HG03139 (cell line): ENCODE results near the gene XKR7.
"Not testable (repeated sequence)": the region's sequence is repeated elsewhere in the genome, so short reads cannot be mapped to it uniquely, and the experiment has no call there.

Source experiments
- ATAC-seq: cut with Tn5 transposase; IDR thresholded peaks from one replicate; pipeline ENCODE4 v1.9.1; 2021; ENCODE audit not compliant: unreplicated experiment

Gene XKR7

DNA sequence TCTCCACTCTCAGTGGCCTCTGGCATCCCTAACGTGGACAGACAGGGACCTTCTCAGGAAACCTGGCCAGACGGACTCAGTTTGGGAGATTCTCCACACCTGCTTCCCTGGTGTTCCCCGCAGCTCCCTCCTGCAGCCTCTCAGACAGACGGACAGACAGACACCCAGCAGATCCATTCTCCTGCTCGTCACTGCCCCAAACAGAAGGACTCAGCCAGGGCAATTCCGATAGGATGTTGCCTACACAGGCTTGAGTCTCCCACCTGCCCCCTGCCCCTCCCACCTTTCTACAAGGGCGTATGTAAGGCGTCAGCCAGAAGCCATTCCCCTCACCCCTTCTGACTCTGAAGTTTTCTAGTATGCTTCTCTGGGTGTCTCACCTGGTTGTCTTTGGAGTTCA is 42.7 kb downstream of the XKR7 start:
- no peak for ATAC-seq

DNA sequence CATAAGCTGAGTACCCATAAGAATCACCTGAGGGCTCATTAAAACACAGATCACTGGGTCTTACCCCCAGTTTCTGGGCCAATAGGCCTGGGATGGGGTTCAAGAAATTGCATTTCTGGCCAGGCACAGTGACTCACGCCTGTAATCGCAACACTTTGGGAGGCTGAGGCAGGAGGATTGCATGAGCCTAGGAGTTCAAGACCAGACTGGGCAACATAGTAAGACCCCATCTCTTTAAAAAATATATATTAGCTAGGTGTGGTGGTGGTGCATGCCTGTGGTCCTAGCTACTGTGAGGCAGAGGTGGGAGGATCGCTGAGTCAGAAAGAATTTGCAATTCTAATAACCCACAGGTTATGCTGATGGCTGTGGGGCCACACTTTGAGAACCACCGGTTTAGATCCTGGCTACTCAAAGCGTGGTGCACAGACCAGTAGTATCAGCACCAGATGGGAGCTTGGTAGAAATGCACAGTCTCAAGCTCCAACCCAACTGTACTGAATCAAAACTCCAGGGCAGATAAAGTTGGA is 44.3 kb downstream of the XKR7 start:
- no peak for ATAC-seq

- ATAC-seq, result no peak
Observed at GRCh38 chr20:32013326-32013725, 45.4 kb downstream of the XKR7 start.

DNA sequence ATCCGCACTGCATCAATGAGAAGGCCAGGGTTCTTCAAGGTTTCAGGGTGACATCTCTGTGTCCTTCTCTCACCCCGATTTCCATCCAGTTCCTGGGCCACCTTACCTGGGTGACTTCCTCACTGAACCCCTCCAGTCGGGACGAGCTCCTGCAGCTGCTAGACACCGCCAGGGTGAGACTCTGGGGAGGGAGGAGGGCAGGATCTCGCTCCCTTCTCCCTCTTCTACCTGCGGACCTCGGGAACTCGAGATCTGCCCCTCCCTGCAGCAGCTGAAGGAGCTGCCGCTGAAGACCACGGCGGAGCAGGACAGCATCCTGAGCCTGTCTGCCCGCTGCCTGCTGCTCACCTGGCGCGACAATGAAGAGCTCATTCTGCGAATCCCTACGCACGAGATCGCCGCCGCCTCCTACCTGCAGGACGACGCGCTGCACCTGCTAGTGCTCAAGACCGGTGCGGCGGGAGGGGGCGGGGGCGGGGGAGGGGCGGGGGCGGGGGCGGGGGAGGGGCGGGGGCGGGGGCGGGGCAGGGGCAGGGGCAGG is 49.8 kb downstream of the XKR7 start:
- no peak for ATAC-seq

DNA sequence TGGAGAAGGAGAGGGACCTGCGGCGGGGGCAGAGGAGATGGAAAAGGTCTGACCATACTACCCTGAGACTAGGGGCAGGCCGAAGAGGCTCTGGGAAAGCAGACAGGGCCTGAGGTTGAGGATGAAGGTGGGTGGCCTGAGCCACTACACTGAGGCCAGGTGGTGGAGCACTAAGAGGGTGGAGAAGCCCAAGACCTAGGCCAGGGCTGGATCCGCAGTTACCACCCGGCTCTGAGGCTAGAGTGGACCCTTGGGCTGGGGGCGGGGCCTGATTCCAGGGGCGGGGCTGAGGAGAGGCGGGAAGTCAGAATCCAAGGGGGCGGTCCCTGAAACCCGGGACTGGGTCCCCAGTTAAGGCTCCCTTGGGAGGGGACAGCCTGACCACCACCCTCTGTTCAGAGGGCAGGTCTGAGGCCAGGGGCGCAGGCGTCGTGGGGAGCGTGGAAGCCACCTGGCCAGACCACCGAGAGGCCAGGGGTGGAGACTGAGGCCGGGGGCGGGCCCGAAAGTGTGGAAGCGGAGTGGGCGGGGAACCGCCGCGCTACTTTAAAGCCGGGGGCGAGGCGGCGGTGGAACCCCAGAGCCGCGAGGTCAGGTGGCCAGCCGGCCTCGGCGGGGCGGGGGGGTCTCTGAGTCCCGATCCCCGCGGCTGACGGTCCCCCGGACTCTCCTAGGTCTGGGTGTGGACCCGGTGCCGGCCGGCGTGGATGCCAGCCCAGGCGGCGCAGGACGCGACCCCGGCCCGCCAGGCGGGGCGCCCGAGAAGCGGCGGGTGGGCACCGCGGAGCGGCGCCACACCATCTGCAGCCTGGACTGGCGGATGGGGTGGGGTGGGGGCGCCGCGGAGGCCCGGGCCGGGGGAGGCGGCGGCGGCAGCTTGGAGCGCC is 50.6 kb downstream of the XKR7 start:
- no peak for ATAC-seq

- no peak for ATAC-seq
Observed at GRCh38 chr20:32019156-32019510, 51.2 kb downstream of the XKR7 start.

GRCh38 chr20:32019563-32020463 is 51.9 kb downstream of the XKR7 start:
- ATAC-seq, result no peak

- no peak for ATAC-seq
Observed at GRCh38 chr20:32021091-32021490, 53.1 kb downstream of the XKR7 start.

GRCh38 chr20:32024683-32025295 is 56.8 kb downstream of the XKR7 start:
- ATAC-seq, result no peak

- ATAC-seq, result no peak
Observed at GRCh38 chr20:32027643-32028042, 59.7 kb downstream of the XKR7 start.

- no peak for ATAC-seq
Observed at GRCh38 chr20:32028647-32029372, 60.9 kb downstream of the XKR7 start.

DNA sequence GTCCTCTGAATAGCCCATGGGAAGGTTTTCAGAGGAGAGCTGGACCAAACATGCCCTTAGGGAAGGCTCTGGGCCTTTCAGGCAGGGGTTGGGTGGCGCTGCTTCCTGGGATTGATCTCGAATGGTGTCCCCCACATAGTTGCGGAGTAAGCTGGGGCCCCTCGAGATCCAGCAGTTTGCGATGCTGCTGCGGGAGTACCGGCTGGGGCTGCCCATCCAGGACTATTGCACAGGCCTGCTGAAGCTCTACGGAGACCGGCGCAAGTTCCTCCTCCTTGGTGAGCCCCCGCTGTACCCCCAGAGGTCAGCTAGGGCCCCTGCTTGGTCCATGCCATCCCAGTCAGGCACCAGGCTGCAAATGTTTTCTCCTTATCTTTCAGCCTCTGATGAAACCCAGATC is 61.6 kb downstream of the XKR7 start:
- ATAC-seq, result no peak

DNA sequence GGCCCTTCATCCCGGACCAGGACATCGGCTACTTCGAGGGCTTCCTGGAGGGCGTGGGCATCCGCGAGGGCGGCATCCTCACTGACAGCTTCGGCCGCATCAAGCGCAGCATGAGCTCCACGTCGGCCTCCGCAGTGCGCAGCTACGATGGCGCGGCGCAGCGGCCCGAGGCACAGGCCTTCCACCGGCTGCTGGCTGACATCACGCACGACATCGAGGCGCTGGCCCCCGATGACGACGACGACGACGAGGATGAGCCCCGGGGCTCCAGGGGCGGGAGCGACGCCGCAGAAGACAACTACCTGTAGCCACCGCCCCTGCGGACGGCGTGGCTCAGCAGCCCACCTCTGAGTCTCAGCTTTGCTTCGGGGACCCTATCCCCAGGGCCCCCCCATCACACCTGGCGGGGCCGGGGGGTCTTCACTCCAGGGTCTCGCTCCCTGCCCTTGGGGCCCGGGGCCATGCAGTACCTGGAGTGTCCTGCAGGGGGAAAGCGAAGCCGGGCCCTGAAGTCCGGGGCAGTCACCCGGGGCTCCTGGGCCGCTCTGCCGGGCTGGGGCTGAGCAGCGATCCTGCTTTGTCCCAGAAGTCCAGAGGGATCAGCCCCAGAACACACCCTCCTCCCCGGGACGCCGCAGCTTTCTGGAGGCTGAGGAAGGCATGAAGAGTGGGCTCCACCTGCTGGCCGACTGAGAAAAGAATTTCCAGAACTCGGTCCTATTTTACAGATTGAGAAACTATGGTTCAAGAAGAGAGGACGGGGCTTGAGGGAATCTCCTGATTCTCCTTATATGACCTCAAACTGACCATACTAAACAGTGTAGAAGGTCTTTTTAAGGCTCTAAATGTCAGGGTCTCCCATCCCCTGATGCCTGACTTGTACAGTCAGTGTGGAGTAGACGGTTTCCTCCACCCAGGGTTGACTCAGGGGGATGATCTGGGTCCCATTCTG is 63.3 kb downstream of the XKR7 start:
- ATAC-seq, result no peak

- ATAC-seq, result no peak
Observed at GRCh38 chr20:32033316-32033715, 65.4 kb downstream of the XKR7 start.

GRCh38 chr20:32033721-32034120 is 65.8 kb downstream of the XKR7 start:
- ATAC-seq, result not testable (repeated sequence)

GRCh38 chr20:32034581-32035425 is 66.9 kb downstream of the XKR7 start:
- ATAC-seq, result no peak

- ATAC-seq, result no peak
Observed at GRCh38 chr20:32035426-32035779, 67.5 kb downstream of the XKR7 start.

- ATAC-seq, result no peak
Observed at GRCh38 chr20:32036252-32036651, 68.3 kb downstream of the XKR7 start.
